Measurements from ENCODE around the gene PDGFD. TPM values are rescaled to one million over a fixed set of nuclear protein-coding genes. Genes with fewer than 3 reads are reported as not detected.

The PDGFD gene
- total RNA-seq, 1 experiment from 2014 or later: 2.6 TPM

GRCh38 chr11:103948187-103948763 lies 215.7 kb downstream of the PDGFD start (continued):
- TF ChIP-seq, protein P1, sequence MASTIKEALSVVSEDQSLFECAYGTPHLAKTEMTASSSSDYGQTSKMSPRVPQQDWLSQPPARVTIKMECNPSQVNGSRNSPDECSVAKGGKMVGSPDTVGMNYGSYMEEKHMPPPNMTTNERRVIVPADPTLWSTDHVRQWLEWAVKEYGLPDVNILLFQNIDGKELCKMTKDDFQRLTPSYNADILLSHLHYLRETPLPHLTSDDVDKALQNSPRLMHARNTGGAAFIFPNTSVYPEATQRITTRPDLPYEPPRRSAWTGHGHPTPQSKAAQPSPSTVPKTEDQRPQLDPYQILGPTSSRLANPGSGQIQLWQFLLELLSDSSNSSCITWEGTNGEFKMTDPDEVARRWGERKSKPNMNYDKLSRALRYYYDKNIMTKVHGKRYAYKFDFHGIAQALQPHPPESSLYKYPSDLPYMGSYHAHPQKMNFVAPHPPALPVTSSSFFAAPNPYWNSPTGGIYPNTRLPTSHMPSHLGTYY (CRISPR knock-in tag; IDR thresholded peaks at IDR 0.05): no peak

DNA sequence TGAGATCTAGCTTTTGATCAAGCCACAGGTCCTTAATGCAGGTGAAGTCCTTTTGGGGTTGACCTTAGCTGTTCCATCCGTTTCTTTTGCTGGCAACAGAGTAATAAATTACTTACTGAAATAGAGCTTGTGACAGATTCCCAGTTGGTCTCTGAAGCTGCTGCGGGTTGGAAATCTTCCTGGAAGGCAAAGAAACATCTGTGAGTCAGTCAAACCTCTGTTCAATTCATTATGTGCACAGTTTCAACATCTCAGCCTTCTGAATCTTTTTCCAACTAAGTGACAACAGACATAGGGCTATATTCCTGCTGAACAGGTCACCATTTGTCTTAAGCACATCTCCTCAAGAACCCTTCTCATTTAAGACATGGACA lies 216.4 kb downstream of the PDGFD start:
- H3K27me3 Mint-ChIP-seq (ENCODE audit: low read depth): no peaks in the 10 kb centered on the region
- POLR2A ChIA-PET: no interaction called here
- no peaks in the 10 kb centered on the region for H3K9me3 Mint-ChIP-seq
- H3K36me3 Mint-ChIP-seq: peaks cover 3% of the 10 kb centered on the region; the same call in 1 of the 2 replicates
- no peak for TF ChIP-seq RORB (CRISPR knock-in tag; IDR thresholded peaks at IDR 0.05)
- TF ChIP-seq, protein P2, sequence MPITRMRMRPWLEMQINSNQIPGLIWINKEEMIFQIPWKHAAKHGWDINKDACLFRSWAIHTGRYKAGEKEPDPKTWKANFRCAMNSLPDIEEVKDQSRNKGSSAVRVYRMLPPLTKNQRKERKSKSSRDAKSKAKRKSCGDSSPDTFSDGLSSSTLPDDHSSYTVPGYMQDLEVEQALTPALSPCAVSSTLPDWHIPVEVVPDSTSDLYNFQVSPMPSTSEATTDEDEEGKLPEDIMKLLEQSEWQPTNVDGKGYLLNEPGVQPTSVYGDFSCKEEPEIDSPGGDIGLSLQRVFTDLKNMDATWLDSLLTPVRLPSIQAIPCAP (CRISPR knock-in tag; IDR thresholded peaks at IDR 0.05): no peak
- no peak for TF ChIP-seq ETV6 (CRISPR knock-in tag; IDR thresholded peaks at IDR 0.05)
- TF ChIP-seq ZSCAN18 (CRISPR knock-in tag; IDR thresholded peaks at IDR 0.05): no peak
- TF ChIP-seq, protein P3, sequence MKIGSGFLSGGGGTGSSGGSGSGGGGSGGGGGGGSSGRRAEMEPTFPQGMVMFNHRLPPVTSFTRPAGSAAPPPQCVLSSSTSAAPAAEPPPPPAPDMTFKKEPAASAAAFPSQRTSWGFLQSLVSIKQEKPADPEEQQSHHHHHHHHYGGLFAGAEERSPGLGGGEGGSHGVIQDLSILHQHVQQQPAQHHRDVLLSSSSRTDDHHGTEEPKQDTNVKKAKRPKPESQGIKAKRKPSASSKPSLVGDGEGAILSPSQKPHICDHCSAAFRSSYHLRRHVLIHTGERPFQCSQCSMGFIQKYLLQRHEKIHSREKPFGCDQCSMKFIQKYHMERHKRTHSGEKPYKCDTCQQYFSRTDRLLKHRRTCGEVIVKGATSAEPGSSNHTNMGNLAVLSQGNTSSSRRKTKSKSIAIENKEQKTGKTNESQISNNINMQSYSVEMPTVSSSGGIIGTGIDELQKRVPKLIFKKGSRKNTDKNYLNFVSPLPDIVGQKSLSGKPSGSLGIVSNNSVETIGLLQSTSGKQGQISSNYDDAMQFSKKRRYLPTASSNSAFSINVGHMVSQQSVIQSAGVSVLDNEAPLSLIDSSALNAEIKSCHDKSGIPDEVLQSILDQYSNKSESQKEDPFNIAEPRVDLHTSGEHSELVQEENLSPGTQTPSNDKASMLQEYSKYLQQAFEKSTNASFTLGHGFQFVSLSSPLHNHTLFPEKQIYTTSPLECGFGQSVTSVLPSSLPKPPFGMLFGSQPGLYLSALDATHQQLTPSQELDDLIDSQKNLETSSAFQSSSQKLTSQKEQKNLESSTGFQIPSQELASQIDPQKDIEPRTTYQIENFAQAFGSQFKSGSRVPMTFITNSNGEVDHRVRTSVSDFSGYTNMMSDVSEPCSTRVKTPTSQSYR (CRISPR knock-in tag; IDR thresholded peaks at IDR 0.05): no peak
- TF ChIP-seq, protein P4, sequence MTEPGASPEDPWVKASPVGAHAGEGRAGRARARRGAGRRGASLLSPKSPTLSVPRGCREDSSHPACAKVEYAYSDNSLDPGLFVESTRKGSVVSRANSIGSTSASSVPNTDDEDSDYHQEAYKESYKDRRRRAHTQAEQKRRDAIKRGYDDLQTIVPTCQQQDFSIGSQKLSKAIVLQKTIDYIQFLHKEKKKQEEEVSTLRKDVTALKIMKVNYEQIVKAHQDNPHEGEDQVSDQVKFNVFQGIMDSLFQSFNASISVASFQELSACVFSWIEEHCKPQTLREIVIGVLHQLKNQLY (CRISPR knock-in tag; IDR thresholded peaks at IDR 0.05): no peak
- TF ChIP-seq, protein P5, sequence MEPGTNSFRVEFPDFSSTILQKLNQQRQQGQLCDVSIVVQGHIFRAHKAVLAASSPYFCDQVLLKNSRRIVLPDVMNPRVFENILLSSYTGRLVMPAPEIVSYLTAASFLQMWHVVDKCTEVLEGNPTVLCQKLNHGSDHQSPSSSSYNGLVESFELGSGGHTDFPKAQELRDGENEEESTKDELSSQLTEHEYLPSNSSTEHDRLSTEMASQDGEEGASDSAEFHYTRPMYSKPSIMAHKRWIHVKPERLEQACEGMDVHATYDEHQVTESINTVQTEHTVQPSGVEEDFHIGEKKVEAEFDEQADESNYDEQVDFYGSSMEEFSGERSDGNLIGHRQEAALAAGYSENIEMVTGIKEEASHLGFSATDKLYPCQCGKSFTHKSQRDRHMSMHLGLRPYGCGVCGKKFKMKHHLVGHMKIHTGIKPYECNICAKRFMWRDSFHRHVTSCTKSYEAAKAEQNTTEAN (CRISPR knock-in tag; IDR thresholded peaks at IDR 0.05): no peak
- no peak for TF ChIP-seq SMAD4 (CRISPR knock-in tag; IDR thresholded peaks at IDR 0.05)
- no peak overlapping the region for H3K4me3 Mint-ChIP-seq
- ATAC-seq: no peak
- no peaks in the 10 kb centered on the region for H3K4me1 Mint-ChIP-seq
- CTCF ChIA-PET: no interaction called here
- no peak for DNase-seq (ENCODE audit: low spot score)
- H3K27ac Mint-ChIP-seq: no peak overlapping the region

- H3K9me3 Mint-ChIP-seq: no peaks in the 10 kb centered on the region
- DNase-seq (ENCODE audit: low spot score) (no peak), ATAC-seq (no peak)
- ChIA-PET CTCF (no interaction called here), POLR2A (no interaction called here)
- peaks cover 3% of the 10 kb centered on the region; the same call in 1 of the 2 replicates for H3K36me3 Mint-ChIP-seq
- H3K4me1 Mint-ChIP-seq: no peaks in the 10 kb centered on the region
- no peak overlapping the region for H3K27ac Mint-ChIP-seq
- H3K27me3 Mint-ChIP-seq (ENCODE audit: low read depth): no peaks in the 10 kb centered on the region
- H3K4me3 Mint-ChIP-seq: no peak overlapping the region
- TF ChIP-seq E2F1 (CRISPR knock-in tag; IDR thresholded peaks at IDR 0.05) (no peak), ATF1 (CRISPR knock-in tag; IDR thresholded peaks at IDR 0.05) (no peak), ZNF219 (CRISPR knock-in tag; IDR thresholded peaks at IDR 0.05; ENCODE audit: borderline replicate concordance) (no peak), GTF2I (CRISPR knock-in tag; conservative IDR thresholded peaks at IDR 0.05) (no peak), RELA (CRISPR knock-in tag; IDR thresholded peaks at IDR 0.05; ENCODE audit: borderline replicate concordance) (no peak), RORB (CRISPR knock-in tag; IDR thresholded peaks at IDR 0.05) (no peak)
- TF ChIP-seq, protein P2 (CRISPR knock-in tag; IDR thresholded peaks at IDR 0.05): no peak
- TF ChIP-seq, protein P6, sequence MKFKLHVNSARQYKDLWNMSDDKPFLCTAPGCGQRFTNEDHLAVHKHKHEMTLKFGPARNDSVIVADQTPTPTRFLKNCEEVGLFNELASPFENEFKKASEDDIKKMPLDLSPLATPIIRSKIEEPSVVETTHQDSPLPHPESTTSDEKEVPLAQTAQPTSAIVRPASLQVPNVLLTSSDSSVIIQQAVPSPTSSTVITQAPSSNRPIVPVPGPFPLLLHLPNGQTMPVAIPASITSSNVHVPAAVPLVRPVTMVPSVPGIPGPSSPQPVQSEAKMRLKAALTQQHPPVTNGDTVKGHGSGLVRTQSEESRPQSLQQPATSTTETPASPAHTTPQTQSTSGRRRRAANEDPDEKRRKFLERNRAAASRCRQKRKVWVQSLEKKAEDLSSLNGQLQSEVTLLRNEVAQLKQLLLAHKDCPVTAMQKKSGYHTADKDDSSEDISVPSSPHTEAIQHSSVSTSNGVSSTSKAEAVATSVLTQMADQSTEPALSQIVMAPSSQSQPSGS (CRISPR knock-in tag; IDR thresholded peaks at IDR 0.05; ENCODE audit: borderline replicate concordance, low read depth): no peak
- TF ChIP-seq, protein P4 (CRISPR knock-in tag; IDR thresholded peaks at IDR 0.05): no peak
Measured at GRCh38 chr11:103946793-103947545, 217.0 kb downstream of the PDGFD start.

Measured in WTC11 (cell line).